ENCODE results near the gene PDE4D. TPM values are rescaled to one million over a fixed set of nuclear protein-coding genes. Genes with fewer than 3 reads are reported as not detected.
"Not testable (repeated sequence)": the region's sequence is repeated elsewhere in the genome, so short reads cannot be mapped to it uniquely, and the experiment has no call there.

PDE4D gene
- polyA plus RNA-seq, 4 donors = 20.9 to 26.9 (median 24.2) TPM

GRCh38 chr5:59079622-59080620 is 813.6 kb downstream of the PDE4D start:
- DNase-seq (ENCODE audit: low read depth in 4 of 4, low spot score in 3 of 4) = no peak

GRCh38 chr5:59071755-59072549 is 821.6 kb downstream of the PDE4D start:
- DNase-seq (ENCODE audit: low read depth in 4 of 4, low spot score in 3 of 4) = no peak

- no peak for DNase-seq (ENCODE audit: low read depth in 4 of 4, low spot score in 3 of 4)
These were observed 824.0 kb downstream of the PDE4D start for GRCh38 chr5:59069438-59070079.

- no peak for DNase-seq (ENCODE audit: low read depth in 4 of 4, low spot score in 3 of 4)
These were observed 825.4 kb downstream of the PDE4D start for GRCh38 chr5:59067956-59068656.

GRCh38 chr5:59066367-59067163 is 827.0 kb downstream of the PDE4D start:
- no peak for DNase-seq (ENCODE audit: low read depth in 4 of 4, low spot score in 3 of 4)

GRCh38 chr5:59065554-59065953 is 828.0 kb downstream of the PDE4D start:
- no peak for DNase-seq (ENCODE audit: low read depth in 4 of 4, low spot score in 3 of 4)

GRCh38 chr5:59064293-59064692 is 829.2 kb downstream of the PDE4D start:
- no peak for DNase-seq (ENCODE audit: low read depth in 4 of 4, low spot score in 3 of 4)

GRCh38 chr5:59062986-59063683 is 830.4 kb downstream of the PDE4D start:
- no peak for DNase-seq (ENCODE audit: low read depth in 4 of 4, low spot score in 3 of 4)

- no peak for DNase-seq (ENCODE audit: low read depth in 4 of 4, low spot score in 3 of 4)
These were observed 832.1 kb downstream of the PDE4D start for GRCh38 chr5:59061377-59061776.

DNA sequence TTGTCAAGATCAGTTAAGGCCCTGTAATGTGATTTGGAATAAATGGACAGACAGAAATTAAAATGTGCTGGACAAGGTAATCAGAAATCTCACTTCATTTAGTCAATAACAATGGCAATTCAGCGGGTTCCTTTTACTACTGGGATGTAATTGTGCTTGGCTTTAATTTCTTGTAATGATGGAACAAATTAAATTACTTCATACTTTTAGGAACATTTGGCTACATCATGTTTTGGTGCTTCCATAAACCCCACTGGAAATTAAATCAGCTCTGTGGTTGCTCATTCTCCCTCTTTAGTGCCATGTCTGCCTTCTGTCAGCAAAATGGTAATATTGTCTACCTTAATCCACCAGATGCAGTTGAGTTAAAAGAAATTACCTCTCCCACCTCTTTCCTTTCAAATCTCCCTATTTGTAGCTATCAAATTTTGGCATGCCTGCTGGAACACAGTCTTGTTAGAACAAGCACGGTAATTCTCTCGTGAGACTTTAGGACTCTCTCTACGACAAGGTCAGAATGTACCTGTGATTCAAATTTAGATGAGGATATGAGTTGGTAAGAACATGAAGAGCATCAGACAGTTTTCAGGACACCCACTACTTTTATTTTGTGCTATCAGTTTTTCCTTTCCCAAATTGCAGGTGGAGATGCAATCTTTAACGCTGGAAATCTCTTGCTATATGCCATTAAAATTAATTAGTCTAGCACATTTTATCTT is 834.4 kb downstream of the PDE4D start:
- DNase-seq (ENCODE audit: low read depth in 4 of 4, low spot score in 3 of 4) = no peak

DNA sequence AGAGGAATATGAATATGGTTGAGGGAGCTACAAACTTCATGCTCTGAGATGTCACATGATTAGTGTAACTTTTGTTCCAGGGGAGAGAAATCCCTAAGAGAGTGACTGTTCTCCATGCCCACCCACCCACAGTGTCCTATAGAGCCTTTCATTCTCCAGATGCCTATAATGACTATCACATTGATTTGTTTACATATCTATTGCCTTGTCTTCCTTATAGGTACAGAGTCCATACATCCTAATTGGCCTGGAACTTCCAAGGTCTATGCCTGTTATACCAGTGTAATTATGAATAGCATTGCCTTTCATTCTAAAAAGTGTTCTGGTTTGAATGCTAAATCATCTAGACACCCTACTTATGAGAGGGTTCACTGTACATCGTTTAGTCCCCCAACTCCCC is 835.3 kb downstream of the PDE4D start:
- no peak for DNase-seq (ENCODE audit: low read depth in 4 of 4, low spot score in 3 of 4)

- DNase-seq (ENCODE audit: low read depth in 4 of 4, low spot score in 3 of 4) = not testable (repeated sequence)
These were observed 836.9 kb downstream of the PDE4D start for GRCh38 chr5:59056599-59056998.

DNA sequence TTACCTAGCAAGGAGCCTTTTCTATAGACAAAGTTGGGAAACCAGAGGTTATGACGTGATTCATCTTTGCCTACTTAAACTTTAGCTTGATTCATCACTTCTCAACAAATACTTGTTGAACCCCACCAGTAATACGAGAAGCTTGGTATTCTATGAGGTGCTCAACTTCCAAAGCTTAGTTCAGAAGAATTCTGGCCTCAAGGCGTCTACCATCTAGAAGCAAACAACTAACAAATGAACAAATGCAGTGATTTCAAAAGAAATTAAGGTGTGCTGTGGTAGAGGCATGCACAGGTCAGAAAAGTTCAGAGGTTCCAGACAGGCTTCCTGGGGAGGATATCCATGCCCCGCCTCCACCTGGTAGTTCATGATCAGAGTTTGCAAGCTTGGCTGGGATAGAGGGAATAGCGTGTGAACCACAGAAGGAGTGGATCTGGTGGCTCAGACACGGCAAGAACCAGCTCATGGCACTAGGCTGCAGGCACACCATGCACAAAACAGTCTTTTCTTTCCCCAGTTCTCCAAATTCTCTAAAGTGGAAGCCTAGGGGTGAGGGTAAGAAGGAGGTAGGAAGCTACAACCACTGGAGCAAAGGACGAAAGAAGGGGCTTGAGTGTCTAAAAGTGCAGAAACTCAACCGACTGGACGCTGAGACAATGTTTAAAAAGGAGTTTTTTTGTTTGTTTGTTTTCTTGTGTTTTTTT is 837.6 kb downstream of the PDE4D start:
- DNase-seq (ENCODE audit: low read depth in 4 of 4, low spot score in 3 of 4) = no peak

- DNase-seq (ENCODE audit: low read depth in 4 of 4, low spot score in 3 of 4) = no peak
These were observed 838.5 kb downstream of the PDE4D start for GRCh38 chr5:59054963-59055528.

GRCh38 chr5:59051951-59052350 is 841.6 kb downstream of the PDE4D start:
- DNase-seq (ENCODE audit: low read depth in 4 of 4, low spot score in 3 of 4) = no peak

GRCh38 chr5:59049095-59049494 is 844.4 kb downstream of the PDE4D start:
- DNase-seq (ENCODE audit: low read depth in 4 of 4, low spot score in 3 of 4) = no peak
